Fibroblast of the aortic adventitia (primary cell): ENCODE results near the gene MEIOSIN. TPM values are rescaled to one million over a fixed set of nuclear protein-coding genes. Genes with fewer than 3 reads are reported as not detected.
A peak's percentile ranks its signal among the peaks of the same experiment; 100 is the strongest.

Source experiments
- DNase-seq: peaks from one replicate; pipeline ENCODE4 v3.0.0-alpha.2; 2010; ENCODE audit warnings: low read depth
- H3K4me3 ChIP-seq: 2 replicates; pipeline ENCODE4 v1.5.1; 2011; ENCODE audit warnings: low read depth, mild to moderate bottlenecking, control low read depth, low read length, moderate library complexity
- CTCF ChIP-seq: IDR thresholded peaks from 2 replicates; pipeline ENCODE4 v1.5.1; 2011; ENCODE audit warnings: mild to moderate bottlenecking, low read length, control low read depth, inconsistent platforms; ENCODE audit not compliant: insufficient read depth
- total RNA-seq: library from RNA; depleted of rRNA; stranded (reverse); fragments of >200 nt; gene quantifications from 2 replicates; pipeline ENCODE4 v1.2.3, GENCODE V29; 2012; ENCODE audit warnings: low replicate concordance

Gene MEIOSIN
- total RNA-seq, 1 donor, result not detected

GRCh38 chr19:45766296-45766868, 33.1 kb downstream of the MEIOSIN start:
- H3K4me3 ChIP-seq, result peak overlapping the region; percentile 82
- DNase-seq, result no peak
- TF ChIP-seq CTCF, result no peak

- no peak for TF ChIP-seq CTCF
- no peak for DNase-seq
These were observed 33.7 kb downstream of the MEIOSIN start for GRCh38 chr19:45766869-45767346.

GRCh38 chr19:45767410-45767880, 34.2 kb downstream of the MEIOSIN start:
- H3K4me3 ChIP-seq, result peak overlapping the region; percentile 82
- no peak for TF ChIP-seq CTCF
- peak; percentile 85 for DNase-seq

More at GRCh38 chr19:45766869-45767346, 33.7 kb downstream of the MEIOSIN start:
- peak overlapping the region; percentile 82 for H3K4me3 ChIP-seq

GRCh38 chr19:45767881-45768654, 34.8 kb downstream of the MEIOSIN start:
- no peak for TF ChIP-seq CTCF
- H3K4me3 ChIP-seq, result peak overlapping the region; percentile 82
- DNase-seq, result peak; percentile 65

GRCh38 chr19:45768655-45768983, 35.4 kb downstream of the MEIOSIN start:
- no peak for TF ChIP-seq CTCF
- DNase-seq, result no peak
- H3K4me3 ChIP-seq, result peak overlapping the region; percentile 82

- peak within 1 kb of the TSS; percentile 82 for H3K4me3 ChIP-seq
- TF ChIP-seq CTCF, result no peak
- DNase-seq, result peak; percentile 97
These were observed 35.9 kb downstream of the MEIOSIN start, which contains the start of gene SIX5 for GRCh38 chr19:45768984-45769782. SIX5 (minus strand) TSS chr19:45769252; CDS start chr19:45768844, 408 bp downstream.
